ENCODE data around the gene KSR1.
"Not testable (repeated sequence)": the region's sequence is repeated elsewhere in the genome, so short reads cannot be mapped to it uniquely, and the experiment has no call there.

Gene KSR1

DNA sequence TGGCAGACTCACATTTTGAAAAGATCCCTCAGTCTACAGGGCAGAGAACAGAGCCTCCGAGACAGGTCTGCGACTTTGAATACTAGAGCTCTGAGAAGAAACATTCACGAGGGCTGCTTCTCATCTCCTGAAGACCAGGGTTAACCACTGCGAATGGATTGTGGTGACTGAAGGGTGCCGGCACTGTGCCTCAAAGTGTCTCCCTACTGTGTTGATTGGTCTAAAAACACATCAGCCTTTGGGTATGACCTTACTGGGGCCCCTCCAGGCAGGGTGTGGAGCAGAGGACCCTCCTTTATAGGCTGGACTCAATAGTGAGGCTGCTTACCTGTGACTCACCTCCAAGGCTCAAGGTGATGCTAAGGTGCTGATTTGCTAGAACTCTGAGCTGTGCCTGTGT is 172.1 kb downstream of the KSR1 start:
- ChIA-PET POLR2A (no interaction called here), CTCF (interaction anchor here (1.4 to 1.5 kb wide), 2 partner anchors 21 to 27 kb away, joined by 3 to 4 read pairs; no protein-coding TSS in a partner anchor)
- Histone ChIP-seq H3K27me3 (replicated peaks in 2 of 5; ENCODE audit: control insufficient read depth in 4 of 5, insufficient read depth in 5 of 5, low read length in 4 of 5) (no peaks in the 10 kb centered on the region), H3K36me3 (ENCODE audit: control insufficient read depth in 4 of 4, insufficient read depth in 4 of 4, low read length in 3 of 4) (peaks cover 0 to 20% (median 4%) of the 10 kb centered on the region in 4 experiments), H3K27ac (ENCODE audit: insufficient read depth in 1 of 2, low read depth in 1 of 2, low read length in 2 of 2, poor library complexity in 1 of 2, severe bottlenecking in 2 of 2) (no peak overlapping the region), H3K4me1 (ENCODE audit: control extremely low read depth in 1 of 4, control insufficient read depth in 4 of 4, insufficient read depth in 4 of 4, low read length in 3 of 4) (peaks cover 0 to 33% (median 21%) of the 10 kb centered on the region in 4 experiments), H3K4me3 (ENCODE audit: control insufficient read depth in 1 of 7, extremely low read depth in 1 of 7, insufficient read depth in 4 of 7, low read depth in 2 of 7, low read length in 6 of 7) (no peak overlapping the region), H3K9me3 (ENCODE audit: control extremely low read depth in 1 of 5, control insufficient read depth in 4 of 5, insufficient read depth in 2 of 5, low read depth in 1 of 5, low read length in 4 of 5) (no peaks in the 10 kb centered on the region)
- WGBS (ENCODE audit: insufficient coverage), result 95% methylated on average over 5 of the region's 5 CpGs
- no peak for DNase-seq

- H3K27me3 ChIP-seq (replicated peaks in 2 of 5; ENCODE audit: control insufficient read depth in 4 of 5, insufficient read depth in 5 of 5, low read length in 4 of 5); H3K27ac ChIP-seq (ENCODE audit: insufficient read depth in 1 of 2, low read depth in 1 of 2, low read length in 2 of 2, poor library complexity in 1 of 2, severe bottlenecking in 2 of 2); DNase-seq; POLR2A ChIA-PET; H3K4me3 ChIP-seq (ENCODE audit: control insufficient read depth in 1 of 7, extremely low read depth in 1 of 7, insufficient read depth in 4 of 7, low read depth in 2 of 7, low read length in 6 of 7); H3K9me3 ChIP-seq (ENCODE audit: control extremely low read depth in 1 of 5, control insufficient read depth in 4 of 5, insufficient read depth in 2 of 5, low read depth in 1 of 5, low read length in 4 of 5): not testable (repeated sequence)
- Histone ChIP-seq H3K4me1 (ENCODE audit: control extremely low read depth in 1 of 4, control insufficient read depth in 4 of 4, insufficient read depth in 4 of 4, low read length in 3 of 4) (peaks cover 0 to 42% (median 30%) of the 10 kb centered on the region in 4 experiments), H3K36me3 (ENCODE audit: control insufficient read depth in 4 of 4, insufficient read depth in 4 of 4, low read length in 3 of 4) (peaks cover 0 to 13% (median 6%) of the 10 kb centered on the region in 4 experiments)
- WGBS (ENCODE audit: insufficient coverage), result 100% methylated on average over 2 of the region's 3 CpGs
- CTCF ChIA-PET, result interaction anchor here (1.2 to 1.5 kb wide), 3 partner anchors 15 to 26 kb away, joined by 3 to 4 read pairs (median 3); no protein-coding TSS in a partner anchor
These were observed 173.0 kb downstream of the KSR1 start for GRCh38 chr17:27629260-27629659.

DNA sequence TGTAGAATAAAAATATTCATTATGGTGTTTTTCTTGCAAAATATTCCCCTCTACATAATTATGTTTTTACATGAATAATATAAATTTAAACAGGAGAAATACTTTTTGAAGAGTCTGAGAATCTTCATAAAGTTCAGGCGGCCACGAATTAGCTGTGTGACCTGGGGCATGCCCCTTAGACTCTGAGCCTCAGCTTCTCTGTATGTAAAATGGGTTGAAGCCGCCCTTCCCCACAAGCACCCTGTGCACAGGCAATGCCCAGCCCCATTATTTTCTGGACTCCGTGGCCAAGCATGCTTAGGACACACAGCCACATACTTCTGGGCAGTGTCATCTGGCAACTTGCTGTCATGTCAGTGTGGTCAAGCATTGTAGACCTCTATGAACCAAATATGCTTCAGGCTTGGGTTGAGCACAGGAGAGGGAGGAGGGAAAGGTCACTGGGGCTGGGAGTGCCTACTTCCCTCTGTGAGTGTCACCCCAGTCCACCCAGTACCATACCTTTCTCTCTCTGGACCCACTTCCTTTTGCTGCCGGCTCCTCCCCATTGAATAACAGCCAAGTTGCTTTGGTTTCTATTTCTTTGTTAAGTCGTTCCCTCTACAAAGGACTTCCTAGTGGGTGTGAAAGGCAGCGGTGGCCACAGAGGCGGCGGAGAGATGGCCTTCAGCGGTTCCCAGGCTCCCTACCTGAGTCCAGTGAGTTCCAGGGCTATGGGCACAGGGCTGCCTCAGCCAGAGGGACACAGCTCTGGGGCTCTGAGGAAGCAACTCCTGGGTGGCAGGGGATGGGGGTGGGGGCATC is 174.6 kb downstream of the KSR1 start, which contains the start of gene LGALS9:
LGALS9 (plus strand) TSS at position 582 of the 804 bp plus-strand sequence; CDS start at position 660, 78 bp downstream.
- ChIA-PET POLR2A (no interaction called here), CTCF (interaction anchor here (1.0 to 6.0 kb wide), 5 partner anchors 17 to 393 kb away, joined by 3 to 39 read pairs (median 4); no protein-coding TSS in a partner anchor)
- Histone ChIP-seq H3K36me3 (ENCODE audit: control insufficient read depth in 4 of 4, insufficient read depth in 4 of 4, low read length in 3 of 4) (peaks cover 0 to 7% (median 3%) of the 10 kb centered on the region in 4 experiments), H3K27ac (ENCODE audit: insufficient read depth in 1 of 2, low read depth in 1 of 2, low read length in 2 of 2, poor library complexity in 1 of 2, severe bottlenecking in 2 of 2) (peak within 1 kb of the TSS; percentile 50 to 79), H3K4me3 (ENCODE audit: control insufficient read depth in 1 of 7, extremely low read depth in 1 of 7, insufficient read depth in 4 of 7, low read depth in 2 of 7, low read length in 6 of 7) (peak within 1 kb of the TSS; percentile 23 to 83 (median 77)), H3K4me1 (ENCODE audit: control extremely low read depth in 1 of 4, control insufficient read depth in 4 of 4, insufficient read depth in 4 of 4, low read length in 3 of 4) (peaks cover 7 to 57% (median 45%) of the 10 kb centered on the region in 4 experiments), H3K9me3 (ENCODE audit: control extremely low read depth in 1 of 5, control insufficient read depth in 4 of 5, insufficient read depth in 2 of 5, low read depth in 1 of 5, low read length in 4 of 5) (no peaks in the 10 kb centered on the region), H3K27me3 (replicated peaks in 2 of 5; ENCODE audit: control insufficient read depth in 4 of 5, insufficient read depth in 5 of 5, low read length in 4 of 5) (no peaks in the 10 kb centered on the region)
- peak; percentile 29 to 81 (median 68) for DNase-seq
- WGBS (ENCODE audit: insufficient coverage), result 53% methylated on average over 7 of the region's 10 CpGs

DNA sequence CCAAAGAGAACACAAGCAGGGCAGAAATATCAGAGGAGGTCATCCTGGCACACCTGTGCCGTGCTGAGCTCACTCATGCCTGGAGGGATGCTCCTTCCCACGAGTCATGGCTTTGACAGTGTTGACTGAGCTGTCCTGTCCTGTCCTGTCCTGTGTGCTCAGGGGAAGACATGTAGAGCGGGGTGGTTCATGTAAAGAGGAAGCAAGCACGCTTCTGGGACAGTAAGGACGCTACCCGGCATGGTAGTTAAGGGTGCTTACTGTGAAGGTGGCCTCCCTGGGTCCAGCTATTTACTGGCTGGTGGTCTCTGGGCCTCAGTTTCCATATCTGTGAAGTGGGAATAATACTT is 175.1 kb downstream of the KSR1 start:
- POLR2A ChIA-PET, result no interaction called here
- peak in 2 of 3 donors; percentile 53 to 70 for DNase-seq
- Histone ChIP-seq H3K4me1 (ENCODE audit: control extremely low read depth in 1 of 4, control insufficient read depth in 4 of 4, insufficient read depth in 4 of 4, low read length in 3 of 4) (peaks cover 7 to 62% (median 49%) of the 10 kb centered on the region in 4 experiments), H3K27me3 (replicated peaks in 2 of 5; ENCODE audit: control insufficient read depth in 4 of 5, insufficient read depth in 5 of 5, low read length in 4 of 5) (no peaks in the 10 kb centered on the region), H3K9me3 (ENCODE audit: control extremely low read depth in 1 of 5, control insufficient read depth in 4 of 5, insufficient read depth in 2 of 5, low read depth in 1 of 5, low read length in 4 of 5) (no peaks in the 10 kb centered on the region), H3K27ac (ENCODE audit: insufficient read depth in 1 of 2, low read depth in 1 of 2, low read length in 2 of 2, poor library complexity in 1 of 2, severe bottlenecking in 2 of 2) (peak overlapping the region; percentile 50 to 79), H3K36me3 (ENCODE audit: control insufficient read depth in 4 of 4, insufficient read depth in 4 of 4, low read length in 3 of 4) (peaks cover 0 to 6% (median 3%) of the 10 kb centered on the region in 4 experiments), H3K4me3 (ENCODE audit: control insufficient read depth in 1 of 7, extremely low read depth in 1 of 7, insufficient read depth in 4 of 7, low read depth in 2 of 7, low read length in 6 of 7) (peak overlapping the region; percentile 23 to 83 (median 77))
- CTCF ChIA-PET, result interaction anchor here (0.6 to 6.0 kb wide), 7 partner anchors 9 to 393 kb away, joined by 3 to 39 read pairs (median 4); no protein-coding TSS in a partner anchor
- WGBS (ENCODE audit: insufficient coverage), result 0% methylated on average over 6 of the region's 6 CpGs

GRCh38 chr17:27631897-27632725 is 175.9 kb downstream of the KSR1 start:
- peak overlapping the region; percentile 50 to 79 for H3K27ac ChIP-seq (ENCODE audit: insufficient read depth in 1 of 2, low read depth in 1 of 2, low read length in 2 of 2, poor library complexity in 1 of 2, severe bottlenecking in 2 of 2)
- DNase-seq, result peak in 2 of 3 donors; percentile 26 to 35
- H3K4me3 ChIP-seq (ENCODE audit: control insufficient read depth in 1 of 7, extremely low read depth in 1 of 7, insufficient read depth in 4 of 7, low read depth in 2 of 7, low read length in 6 of 7), result peak overlapping the region in 6 of 7 experiments; percentile 74 to 83 (median 78)
- no peaks in the 10 kb centered on the region for H3K9me3 ChIP-seq (ENCODE audit: control extremely low read depth in 1 of 5, control insufficient read depth in 4 of 5, insufficient read depth in 2 of 5, low read depth in 1 of 5, low read length in 4 of 5)
- WGBS (ENCODE audit: insufficient coverage), result 13% methylated on average over 9 of the region's 11 CpGs
- H3K27me3 ChIP-seq (replicated peaks in 2 of 5; ENCODE audit: control insufficient read depth in 4 of 5, insufficient read depth in 5 of 5, low read length in 4 of 5), result no peaks in the 10 kb centered on the region
- peaks cover 7 to 62% (median 49%) of the 10 kb centered on the region in 4 experiments for H3K4me1 ChIP-seq (ENCODE audit: control extremely low read depth in 1 of 4, control insufficient read depth in 4 of 4, insufficient read depth in 4 of 4, low read length in 3 of 4)
- peaks cover 0 to 6% (median under 1%) of the 10 kb centered on the region in 4 experiments for H3K36me3 ChIP-seq (ENCODE audit: control insufficient read depth in 4 of 4, insufficient read depth in 4 of 4, low read length in 3 of 4)
- CTCF ChIA-PET, result interaction anchor here (0.6 to 6.0 kb wide), 12 partner anchors 8 to 176 kb away, joined by 3 to 39 read pairs (median 5); partner anchors contain the start of gene KSR1
- POLR2A ChIA-PET, result no interaction called here

GRCh38 chr17:27632766-27633165 is 176.5 kb downstream of the KSR1 start:
- H3K9me3 ChIP-seq (ENCODE audit: control extremely low read depth in 1 of 5, control insufficient read depth in 4 of 5, insufficient read depth in 2 of 5, low read depth in 1 of 5, low read length in 4 of 5); POLR2A ChIA-PET; H3K27me3 ChIP-seq (replicated peaks in 2 of 5; ENCODE audit: control insufficient read depth in 4 of 5, insufficient read depth in 5 of 5, low read length in 4 of 5); H3K36me3 ChIP-seq (ENCODE audit: control insufficient read depth in 4 of 4, insufficient read depth in 4 of 4, low read length in 3 of 4): not testable (repeated sequence)
- peaks cover 7 to 62% (median 49%) of the 10 kb centered on the region in 4 experiments for H3K4me1 ChIP-seq (ENCODE audit: control extremely low read depth in 1 of 4, control insufficient read depth in 4 of 4, insufficient read depth in 4 of 4, low read length in 3 of 4)
- peak overlapping the region in 6 of 7 experiments; percentile 34 to 83 (median 76) for H3K4me3 ChIP-seq (ENCODE audit: control insufficient read depth in 1 of 7, extremely low read depth in 1 of 7, insufficient read depth in 4 of 7, low read depth in 2 of 7, low read length in 6 of 7)
- CTCF ChIA-PET, result interaction anchor here (0.6 to 6.0 kb wide), 10 partner anchors 12 to 177 kb away, joined by 3 to 39 read pairs (median 6); partner anchors contain the start of gene KSR1
- DNase-seq, result peak in 1 of 3 donors; percentile 33
- peak overlapping the region in 1 of 2 experiments; percentile 79 for H3K27ac ChIP-seq (ENCODE audit: insufficient read depth in 1 of 2, low read depth in 1 of 2, low read length in 2 of 2, poor library complexity in 1 of 2, severe bottlenecking in 2 of 2)
- 11% methylated on average over 9 of the region's 9 CpGs for WGBS (ENCODE audit: insufficient coverage)

Measured in common myeloid progenitor, CD34-positive (primary cell).